Ovary (tissue), 9 donors: ENCODE results near the gene CLIP2. TPM values are rescaled to one million over a fixed set of nuclear protein-coding genes. Genes with fewer than 3 reads are reported as not detected.

Experiments
- DNase-seq, 5 donors: peaks; one replicate each; pipeline ENCODE4 v3.0.0-alpha.2; 2019 to 2020
- H3K27ac ChIP-seq, 2 donors: fragments of 200-600 bp; one replicate each; pipeline versions ENCODE4 v1.5.1 to v1.8.0; 2019 to 2022
- H3K27me3 ChIP-seq: fragments of 200-600 bp; one replicate; pipeline ENCODE4 v1.8.0; 2022
- H3K36me3 ChIP-seq: fragments of 200-600 bp; sonication (generic); one replicate; pipeline ENCODE4 v1.5.1; 2019
- H3K4me1 ChIP-seq: one replicate; pipeline ENCODE4 v1.8.1; 2013; ENCODE audit warnings: mild to moderate bottlenecking, moderate library complexity; ENCODE audit not compliant: insufficient read depth
- H3K4me3 ChIP-seq: fragments of 200-600 bp; sonication (generic); one replicate; pipeline ENCODE4 v1.5.1; 2017
- H3K9me3 ChIP-seq, 2 donors: fragments of 200-600 bp in 1 of 2; sonication (generic) in 1 of 2; one replicate each; pipeline versions ENCODE4 v1.5.1 to v1.8.1; 2013 to 2019; ENCODE audit warnings: mild to moderate bottlenecking in 1 of 2, moderate library complexity in 1 of 2
- EP300 ChIP-seq: sonication (generic); formaldehyde crosslinking; IDR thresholded peaks from one replicate; pipeline ENCODE4 v1.6.1; 2017; ENCODE audit warnings: antibody characterized with exemption
- POLR2A ChIP-seq: fragments of 450-650 bp; IDR thresholded peaks from one replicate; pipeline ENCODE4 v1.6.1; 2017; ENCODE audit warnings: antibody characterized with exemption, mild to moderate bottlenecking, moderate library complexity
- WGBS, 3 donors: extraction: QIAGEN DNeasy Blood & Tissue Kit in 1 of 3; methylation state at CpG; one replicate each; pipeline versions ENCODE4 v1.1.5 to v1.1.7; 2013 to 2017; 5-methylcytosine and 5-hydroxymethylcytosine counted together
- intact Hi-C, 4 donors: fragments of 100-400 bp; cut with DNase I; formaldehyde crosslinking; loops; one replicate each; pipeline versions ENCODE4 v1.11.0 to v1.15.1; 2022 to 2023
- polyA plus RNA-seq, 2 donors: library from polyadenylated mRNA; stranded (reverse); fragments of 200-250 nt in 1 of 2; fragments of 350-450 nt in 1 of 2; fragmentation: Illumina TruSeq in 1 of 2; extraction: RNeasy Lipid Tissue Mini Kit (QIAGEN cat#74804) in 1 of 2; gene quantifications; one replicate each; pipeline ENCODE4 v1.2.3, GENCODE V29; 2013 to 2014
- total RNA-seq, 7 donors: library from RNA; depleted of rRNA in 2 of 7; stranded (reverse); fragments of >200 nt in 2 of 7; fragmentation: NEBNext Ultra II Directional in 3 of 7; extraction: Animal tissue kit (Norgen Biotek cat#: 25700) in 3 of 7; gene quantifications; one replicate each; pipeline versions ENCODE4 v1.1.0 to v1.2.4, GENCODE V29; 2016 to 2023
- TF ChIP-seq, protein P1 (sequence below), 3 donors: fragments of 450-650 bp in 2 of 3; fragments of 200-600 bp in 1 of 3; IDR thresholded peaks; one replicate each; pipeline versions ENCODE4 v1.5.1 to v1.8.0; 2016 to 2022; ENCODE audit warnings: antibody characterized with exemption in 3 of 3, mild to moderate bottlenecking in 1 of 3
- donor health status: DM: no; HTN: no; CAD: no; lungs with moderate emphysema.
- donor health status: DM: no; HTN: no; CAD: no.
- donor health status: Bipolar disorder and iron deficiency.
- donor health status: DM: yes; HTN: yes; CAD: no.
- donor health status: DM: no; HTN: no; CAD: no.
- donor health status: DM: yes; HTN: yes; CAD: no.

CLIP2 gene
- total and polyA plus RNA-seq, 9 donors: 5.1 to 51.5 (median 28.9) TPM

DNA sequence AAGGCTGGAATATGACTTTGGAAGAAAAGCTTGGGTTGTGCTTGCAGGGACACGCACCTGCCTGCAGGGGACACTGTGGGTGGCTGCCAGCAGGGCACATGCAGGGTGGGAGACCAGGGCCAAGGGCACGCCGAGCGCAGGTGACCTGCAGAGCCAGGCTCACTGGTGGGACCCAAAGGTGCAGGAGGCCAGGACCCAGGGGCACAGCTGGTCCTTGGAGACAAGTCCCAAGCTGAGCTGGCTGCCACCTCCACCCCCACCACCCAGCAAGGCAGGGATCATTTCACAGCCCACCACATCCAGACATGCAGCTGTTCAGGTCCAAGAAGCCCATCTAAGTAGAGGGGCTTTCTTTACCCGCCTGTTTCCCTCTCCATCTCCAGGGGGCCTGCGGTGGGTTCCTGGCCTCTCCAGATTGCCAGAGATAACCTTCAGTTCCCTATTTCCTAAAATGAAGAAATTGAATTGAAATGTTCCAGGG lies 13.8 kb upstream of the CLIP2 start:
- Histone ChIP-seq H3K4me3 (no peak overlapping the region), H3K27me3 (no peaks in the 10 kb centered on the region), H3K36me3 (no peaks in the 10 kb centered on the region), H3K9me3 (no peaks in the 10 kb centered on the region), H3K27ac (no peak overlapping the region), H3K4me1 (peaks cover 13% of the 10 kb centered on the region)
- no peak for DNase-seq
- TF ChIP-seq POLR2A (no peak), EP300 (no peak)
- TF ChIP-seq, protein P1, sequence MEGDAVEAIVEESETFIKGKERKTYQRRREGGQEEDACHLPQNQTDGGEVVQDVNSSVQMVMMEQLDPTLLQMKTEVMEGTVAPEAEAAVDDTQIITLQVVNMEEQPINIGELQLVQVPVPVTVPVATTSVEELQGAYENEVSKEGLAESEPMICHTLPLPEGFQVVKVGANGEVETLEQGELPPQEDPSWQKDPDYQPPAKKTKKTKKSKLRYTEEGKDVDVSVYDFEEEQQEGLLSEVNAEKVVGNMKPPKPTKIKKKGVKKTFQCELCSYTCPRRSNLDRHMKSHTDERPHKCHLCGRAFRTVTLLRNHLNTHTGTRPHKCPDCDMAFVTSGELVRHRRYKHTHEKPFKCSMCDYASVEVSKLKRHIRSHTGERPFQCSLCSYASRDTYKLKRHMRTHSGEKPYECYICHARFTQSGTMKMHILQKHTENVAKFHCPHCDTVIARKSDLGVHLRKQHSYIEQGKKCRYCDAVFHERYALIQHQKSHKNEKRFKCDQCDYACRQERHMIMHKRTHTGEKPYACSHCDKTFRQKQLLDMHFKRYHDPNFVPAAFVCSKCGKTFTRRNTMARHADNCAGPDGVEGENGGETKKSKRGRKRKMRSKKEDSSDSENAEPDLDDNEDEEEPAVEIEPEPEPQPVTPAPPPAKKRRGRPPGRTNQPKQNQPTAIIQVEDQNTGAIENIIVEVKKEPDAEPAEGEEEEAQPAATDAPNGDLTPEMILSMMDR (IDR thresholded peaks at IDR 0.05): no peak
- intact Hi-C loops: no loop called here
- WGBS, 3 donors: 72 to 78% (median 76%) methylated on average over 6 of the region's 6 CpGs

DNA sequence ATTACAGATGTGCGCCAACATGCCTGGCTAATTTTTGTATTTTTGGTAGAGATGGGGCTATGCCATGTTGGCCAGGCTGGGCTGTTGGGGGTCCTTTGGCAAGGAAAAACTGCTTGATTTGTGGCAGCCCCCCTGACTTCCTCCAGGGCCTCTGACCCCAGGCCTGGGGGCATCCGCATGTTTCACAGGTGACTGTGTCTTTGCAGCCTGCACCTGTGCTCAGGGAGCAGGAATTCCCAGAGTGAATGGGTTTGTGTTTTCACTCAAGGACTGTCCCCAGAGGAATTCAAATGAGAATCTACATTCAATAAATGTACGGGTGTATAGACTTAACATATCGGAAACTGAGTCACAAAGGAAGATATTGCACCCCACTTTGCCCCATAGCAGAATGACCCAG lies 11.6 kb upstream of the CLIP2 start:
- H3K27me3 ChIP-seq: no peaks in the 10 kb centered on the region
- H3K27ac ChIP-seq: no peak overlapping the region
- no peaks in the 10 kb centered on the region for H3K9me3 ChIP-seq
- no peak for DNase-seq
- TF ChIP-seq POLR2A: no peak
- no peak for TF ChIP-seq EP300
- TF ChIP-seq, protein P1 (IDR thresholded peaks at IDR 0.05): no peak
- no peak overlapping the region for H3K4me3 ChIP-seq
- peaks cover 11% of the 10 kb centered on the region for H3K4me1 ChIP-seq
- intact Hi-C loops: no loop called here
- no peaks in the 10 kb centered on the region for H3K36me3 ChIP-seq
- WGBS, 3 donors: 94 to 99% (median 98%) methylated on average over 4 of the region's 4 CpGs

DNA sequence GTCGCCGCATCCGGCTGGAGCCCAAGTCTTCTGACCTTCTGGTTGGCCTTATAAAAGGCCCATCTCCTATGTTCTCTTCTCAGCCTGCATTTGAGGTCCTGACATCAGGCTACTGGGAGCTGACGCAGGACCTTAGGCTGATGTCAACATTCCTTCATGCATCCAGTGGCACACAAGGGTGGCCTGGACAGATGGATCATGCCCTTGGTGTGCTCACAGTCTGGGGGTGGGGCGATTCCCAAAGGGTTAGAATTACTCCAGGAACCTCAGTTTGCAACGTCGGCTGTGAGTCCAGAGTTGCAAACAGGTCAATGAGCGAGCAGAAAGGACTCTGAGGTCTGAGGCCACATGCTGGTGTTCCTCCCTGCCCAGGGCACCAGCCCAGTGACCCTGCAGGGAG lies 8.2 kb upstream of the CLIP2 start:
- Histone ChIP-seq H3K27ac (no peak overlapping the region), H3K9me3 (no peaks in the 10 kb centered on the region), H3K27me3 (no peaks in the 10 kb centered on the region), H3K4me1 (peaks cover 10% of the 10 kb centered on the region), H3K4me3 (no peak overlapping the region), H3K36me3 (no peaks in the 10 kb centered on the region)
- TF ChIP-seq POLR2A (no peak), EP300 (no peak)
- TF ChIP-seq, protein P1 (IDR thresholded peaks at IDR 0.05): no peak
- intact Hi-C loops: no loop called here
- DNase-seq: no peak
- WGBS, 3 donors: 80 to 88% (median 87%) methylated on average over 8 of the region's 8 CpGs

DNA sequence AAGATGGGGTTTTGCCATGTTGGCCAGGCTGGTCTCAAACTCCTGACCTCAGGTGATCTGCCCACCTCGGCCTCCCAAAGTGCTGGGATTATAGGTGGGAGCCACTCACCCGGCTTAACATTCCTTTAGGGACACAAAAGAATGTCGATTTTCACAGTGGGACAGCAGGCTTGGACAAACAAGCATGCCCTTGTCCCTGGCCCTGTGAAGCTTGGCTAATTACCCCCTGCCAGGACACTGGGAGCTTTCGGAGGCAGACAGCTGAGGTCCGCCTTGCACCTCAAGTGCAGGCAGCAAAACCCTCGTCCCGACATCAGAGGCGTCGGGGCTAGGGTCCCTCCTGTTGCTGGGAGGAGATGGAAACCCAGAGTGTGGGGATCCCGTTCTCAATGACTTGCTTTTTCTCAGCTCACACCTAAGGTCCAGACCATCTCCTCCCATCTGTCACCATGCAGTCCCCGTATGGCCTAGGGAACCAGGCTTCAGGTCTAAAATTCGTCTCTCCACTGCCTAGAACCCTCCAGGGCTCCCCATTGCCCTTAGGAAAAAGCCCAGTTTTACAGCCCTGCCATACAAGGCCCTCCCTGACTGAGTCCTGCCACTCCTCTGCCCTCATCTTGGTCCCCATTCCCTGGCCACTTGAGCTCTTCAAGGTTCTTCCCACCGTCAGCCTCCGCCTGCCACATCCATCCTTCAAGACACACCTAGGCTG lies 6.3 kb upstream of the CLIP2 start:
- intact Hi-C loops: no loop called here
- Histone ChIP-seq H3K4me3 (no peak overlapping the region), H3K27me3 (no peaks in the 10 kb centered on the region), H3K4me1 (peaks cover 10% of the 10 kb centered on the region), H3K9me3 (no peaks in the 10 kb centered on the region), H3K36me3 (no peaks in the 10 kb centered on the region), H3K27ac (no peak overlapping the region)
- 83 to 87% (median 85%) methylated on average over 14 of the region's 14 CpGs for WGBS, 3 donors
- TF ChIP-seq, protein P1 (IDR thresholded peaks at IDR 0.05): no peak
- TF ChIP-seq EP300: no peak
- TF ChIP-seq POLR2A: no peak
- no peak for DNase-seq
